Spleen (tissue), 7 donors: ENCODE results near the gene BARX2.

ENCODE experiments used
- POLR2AphosphoS5 ChIP-seq, 3 donors: sonication (generic); formaldehyde crosslinking; IDR thresholded peaks; one replicate each; pipeline ENCODE4 v1.5.1; 2017; ENCODE audit warnings: antibody characterized with exemption in 3 of 3
- TF ChIP-seq, protein P1 (sequence below), 11 experiments: fragments of 200-600 bp in 7 of 11; fragments of 450-650 bp in 4 of 11; sonication (generic) in 4 of 11; IDR thresholded peaks in 8 of 11; conservative IDR thresholded peaks in 3 of 11; 1 replicate in 7 of 11; 2 replicates in 4 of 11; pipeline versions ENCODE4 v1.4.0 to v1.8.0; 2016 to 2021; ENCODE audit warnings: antibody characterized with exemption in 11 of 11, inconsistent platforms in 4 of 11, mild to moderate bottlenecking in 1 of 11
- donor health status: DM: no; HTN: no; CAD: no; lungs with moderate emphysema.
- donor health status: DM: no; HTN: no; CAD: no.
- donor health status: DM: no; HTN: no; CAD: no.

DNA sequence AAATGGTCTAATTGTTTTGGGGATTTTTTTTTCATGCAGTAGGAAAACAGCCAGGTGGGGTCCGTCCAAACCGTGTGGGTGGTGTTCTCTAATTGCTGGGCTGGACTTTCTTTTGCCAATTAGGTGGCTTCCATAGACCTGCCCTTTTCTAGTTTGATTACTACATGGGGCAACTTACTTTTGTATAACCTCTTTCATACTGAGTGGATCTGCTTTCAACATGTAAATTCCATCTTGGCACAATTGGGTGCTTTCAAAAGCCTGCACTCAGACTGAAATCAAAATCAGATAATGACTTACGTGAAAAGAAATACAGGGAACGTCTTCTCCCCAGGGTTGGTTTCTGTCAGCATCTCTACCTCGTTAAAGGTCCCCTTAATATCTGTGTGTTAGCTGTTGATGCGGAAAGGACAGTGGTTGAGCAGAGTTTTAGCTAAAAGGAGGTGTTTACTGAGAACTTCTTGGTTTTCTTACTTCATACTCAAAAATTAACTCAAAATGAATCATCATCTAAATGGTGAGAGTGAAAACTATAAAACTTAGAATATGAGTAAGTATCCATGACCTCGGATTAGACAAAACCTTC, 72.1 kb downstream of the BARX2 start:
- TF ChIP-seq, protein P1, sequence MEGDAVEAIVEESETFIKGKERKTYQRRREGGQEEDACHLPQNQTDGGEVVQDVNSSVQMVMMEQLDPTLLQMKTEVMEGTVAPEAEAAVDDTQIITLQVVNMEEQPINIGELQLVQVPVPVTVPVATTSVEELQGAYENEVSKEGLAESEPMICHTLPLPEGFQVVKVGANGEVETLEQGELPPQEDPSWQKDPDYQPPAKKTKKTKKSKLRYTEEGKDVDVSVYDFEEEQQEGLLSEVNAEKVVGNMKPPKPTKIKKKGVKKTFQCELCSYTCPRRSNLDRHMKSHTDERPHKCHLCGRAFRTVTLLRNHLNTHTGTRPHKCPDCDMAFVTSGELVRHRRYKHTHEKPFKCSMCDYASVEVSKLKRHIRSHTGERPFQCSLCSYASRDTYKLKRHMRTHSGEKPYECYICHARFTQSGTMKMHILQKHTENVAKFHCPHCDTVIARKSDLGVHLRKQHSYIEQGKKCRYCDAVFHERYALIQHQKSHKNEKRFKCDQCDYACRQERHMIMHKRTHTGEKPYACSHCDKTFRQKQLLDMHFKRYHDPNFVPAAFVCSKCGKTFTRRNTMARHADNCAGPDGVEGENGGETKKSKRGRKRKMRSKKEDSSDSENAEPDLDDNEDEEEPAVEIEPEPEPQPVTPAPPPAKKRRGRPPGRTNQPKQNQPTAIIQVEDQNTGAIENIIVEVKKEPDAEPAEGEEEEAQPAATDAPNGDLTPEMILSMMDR (IDR thresholded peaks at IDR 0.05 in 8 of 11, conservative IDR thresholded peaks at IDR 0.05 in 3 of 11), result no peak
- no peak for TF ChIP-seq POLR2AphosphoS5 (IDR thresholded peaks at IDR 0.05)
